Naive thymus-derived CD8-positive, alpha-beta T cell (primary cell): ENCODE measurements around the gene OR10A6. TPM values are rescaled to one million over a fixed set of nuclear protein-coding genes. Genes with fewer than 3 reads are reported as not detected.

Source experiments
- ATAC-seq, 2 donors: fragments of 150-1000 bp; cut with Tn5 transposase in 1 of 2; sonication (Bioruptor Pico), chemical (Tn5 transposase) in 1 of 2; 1 replicate in 1 of 2; 2 replicates in 1 of 2; pipeline ENCODE4 v1.10.0; 2021; ENCODE audit warnings: mild to moderate bottlenecking in 2 of 2, moderate library complexity in 2 of 2
- POLR2A ChIA-PET: fragments of 350-600 bp; sonication (Branson Sonifier 250); formaldehyde crosslinking; loops from one replicate; lab custom pipeline; 2021; ENCODE audit warnings: antibody characterized with exemption; lab: Charles Lee
- DNase-seq, 10 donors: peaks; one replicate each; pipeline versions ENCODE4 v3.0.0 to v3.0.0-alpha.2; 2020 to 2022
- H3K27ac Mint-ChIP-seq, 10 donors: one replicate each; pipeline ENCODE4 v1.8.0; 2020 to 2022; ENCODE audit warnings: mild to moderate bottlenecking in 10 of 10, mixed read lengths in 10 of 10, moderate library complexity in 4 of 10, inconsistent platforms in 1 of 10
- H3K27me3 Mint-ChIP-seq, 5 donors: one replicate each; pipeline ENCODE4 v1.8.0; 2021 to 2022; ENCODE audit warnings: mixed read lengths in 5 of 5
- H3K36me3 Mint-ChIP-seq, 3 donors: one replicate each; pipeline ENCODE4 v1.8.0; 2020 to 2022; ENCODE audit warnings: mixed read lengths in 3 of 3, mild to moderate bottlenecking in 2 of 3, inconsistent platforms in 1 of 3
- H3K4me1 Mint-ChIP-seq, 4 donors: one replicate each; pipeline ENCODE4 v1.8.0; 2021 to 2022; ENCODE audit warnings: mixed read lengths in 4 of 4
- H3K4me3 Mint-ChIP-seq, 10 donors: one replicate each; pipeline ENCODE4 v1.8.0; 2020 to 2022; ENCODE audit warnings: mild to moderate bottlenecking in 10 of 10, mixed read lengths in 10 of 10, moderate library complexity in 6 of 10, inconsistent platforms in 1 of 10
- H3K9me3 Mint-ChIP-seq, 9 donors: one replicate each; pipeline ENCODE4 v1.8.0; 2020 to 2022; ENCODE audit warnings: mixed read lengths in 9 of 9, mild to moderate bottlenecking in 3 of 9, inconsistent platforms in 1 of 9, moderate library complexity in 1 of 9
- polyA plus RNA-seq, 3 donors: library from polyadenylated mRNA; unstranded; fragments of 300-500 nt; fragmentation: Illumina TruSeq; gene quantifications; one replicate each; pipeline ENCODE4 v1.2.3, GENCODE V29; 2021
- total RNA-seq, 8 experiments: library from RNA in 2 of 8; stranded (reverse) in 2 of 8; gene quantifications; one replicate each; pipeline ENCODE4 v1.2.3 and lab custom pipeline; 2021 to 2026

OR10A6 gene, protein sequence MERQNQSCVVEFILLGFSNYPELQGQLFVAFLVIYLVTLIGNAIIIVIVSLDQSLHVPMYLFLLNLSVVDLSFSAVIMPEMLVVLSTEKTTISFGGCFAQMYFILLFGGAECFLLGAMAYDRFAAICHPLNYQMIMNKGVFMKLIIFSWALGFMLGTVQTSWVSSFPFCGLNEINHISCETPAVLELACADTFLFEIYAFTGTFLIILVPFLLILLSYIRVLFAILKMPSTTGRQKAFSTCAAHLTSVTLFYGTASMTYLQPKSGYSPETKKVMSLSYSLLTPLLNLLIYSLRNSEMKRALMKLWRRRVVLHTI
- total RNA-seq: not detected
- not detected for polyA plus RNA-seq
- total RNA-seq (lab: John Stamatoyannopoulos, UW): 0 reads per million in 6 experiments

DNA sequence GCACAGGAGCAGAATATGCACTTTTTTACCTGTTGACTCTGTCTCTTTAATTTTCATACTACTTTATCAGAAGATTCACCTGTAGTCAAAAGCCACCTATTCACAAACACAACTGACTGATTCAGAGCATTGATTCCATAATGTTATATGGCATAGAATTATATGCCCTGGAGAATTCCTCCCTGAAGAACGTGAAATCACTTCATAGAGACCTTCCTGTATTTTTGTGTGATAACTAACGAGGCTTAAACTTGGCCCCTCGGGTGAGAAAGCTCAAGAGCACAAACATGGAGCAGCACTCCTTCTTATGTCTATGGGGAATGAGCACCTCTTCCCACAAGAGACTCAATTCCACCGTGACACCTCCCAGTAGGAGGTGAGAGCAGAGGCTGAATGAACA is at the start of gene OR10A6:
TSS of gene OR10A6 (minus strand) at position 101 of the 400 bp plus-strand sequence. CDS start 2,606 bp downstream, outside the sequence.
- H3K36me3 Mint-ChIP-seq: peaks cover 0 to 2% (median 0%) of the 10 kb centered on the region in 3 donors
- peaks cover 0 to 12% (median 0%) of the 10 kb centered on the region in 9 donors for H3K9me3 Mint-ChIP-seq
- H3K27me3 Mint-ChIP-seq: peaks cover 13 to 57% (median 39%) of the 10 kb centered on the region in 5 donors
- POLR2A ChIA-PET: no interaction called here
- DNase-seq (no peak), ATAC-seq (no peak)
- H3K4me1 Mint-ChIP-seq: no peaks in the 10 kb centered on the region
- no peak within 1 kb of the TSS for H3K4me3 Mint-ChIP-seq
- H3K27ac Mint-ChIP-seq: no peak within 1 kb of the TSS

DNA sequence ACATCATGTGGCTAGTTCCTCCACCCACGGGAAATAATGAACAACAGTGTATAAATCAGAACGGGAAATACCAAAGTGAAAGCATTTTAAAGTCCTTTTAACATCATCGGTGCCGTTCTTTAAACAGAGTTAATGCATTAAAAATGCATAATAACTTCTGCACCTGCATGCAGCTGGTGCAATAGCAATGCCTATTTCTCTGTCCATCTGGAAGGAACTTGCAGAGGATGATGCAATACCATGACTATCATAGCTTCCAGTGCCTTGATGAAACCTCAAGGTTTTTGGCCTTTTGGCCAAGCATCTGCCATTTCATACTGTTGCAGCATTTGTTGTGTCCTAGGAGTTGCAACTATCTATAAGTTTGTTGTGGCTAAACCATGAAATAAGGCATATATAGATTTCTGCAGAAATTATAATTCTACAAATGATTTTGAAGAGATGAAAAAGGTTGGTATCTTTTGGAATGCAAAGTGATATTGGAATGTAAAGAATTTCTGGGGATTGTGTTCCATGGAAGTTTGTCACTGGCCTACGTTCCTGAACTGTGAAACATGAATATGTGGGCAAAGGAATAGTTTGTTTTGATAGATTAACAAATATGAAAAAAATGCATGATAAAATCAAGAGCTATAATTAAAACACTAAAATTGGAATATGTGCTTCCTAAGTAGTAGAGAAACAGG is 46.3 kb upstream of the OR10A6 start:
- peaks cover 2 to 8% (median 6%) of the 10 kb centered on the region in 5 donors for H3K27me3 Mint-ChIP-seq
- no peaks in the 10 kb centered on the region for H3K9me3 Mint-ChIP-seq
- ATAC-seq: no peak
- POLR2A ChIA-PET: no interaction called here
- H3K27ac Mint-ChIP-seq: no peak overlapping the region
- no peaks in the 10 kb centered on the region for H3K36me3 Mint-ChIP-seq
- DNase-seq: no peak
- peak overlapping the region in 1 of 10 donors; percentile 22 for H3K4me3 Mint-ChIP-seq
- H3K4me1 Mint-ChIP-seq: no peaks in the 10 kb centered on the region

DNA sequence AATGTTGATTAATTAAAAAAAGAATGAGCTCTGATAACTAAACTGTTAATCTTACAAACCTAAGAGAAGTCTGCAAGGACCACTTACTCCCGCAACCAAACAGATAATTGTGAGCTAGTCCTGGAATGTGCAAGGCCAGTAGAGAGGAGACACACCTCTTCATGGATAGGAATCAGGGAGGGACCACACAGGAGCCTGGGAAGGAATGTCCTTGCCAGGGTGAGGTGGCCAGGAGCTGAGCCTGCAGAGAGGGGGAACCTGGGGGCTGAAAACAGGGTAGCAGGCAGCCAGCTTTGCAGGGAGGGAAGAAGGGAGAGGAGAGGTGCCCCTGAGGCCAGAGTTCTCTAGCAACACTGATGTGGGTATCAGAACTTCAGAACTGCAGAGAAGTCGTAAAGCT is 43.6 kb upstream of the OR10A6 start:
- Mint-ChIP-seq H3K27me3 (peaks cover 2 to 12% (median 8%) of the 10 kb centered on the region in 5 donors), H3K27ac (peak overlapping the region in 1 of 10 donors; percentile 24)
- POLR2A ChIA-PET: interaction anchor here (0.7 kb wide), 1 partner anchor 433 kb away, joined by 4 read pairs; no protein-coding TSS in a partner anchor

DNA sequence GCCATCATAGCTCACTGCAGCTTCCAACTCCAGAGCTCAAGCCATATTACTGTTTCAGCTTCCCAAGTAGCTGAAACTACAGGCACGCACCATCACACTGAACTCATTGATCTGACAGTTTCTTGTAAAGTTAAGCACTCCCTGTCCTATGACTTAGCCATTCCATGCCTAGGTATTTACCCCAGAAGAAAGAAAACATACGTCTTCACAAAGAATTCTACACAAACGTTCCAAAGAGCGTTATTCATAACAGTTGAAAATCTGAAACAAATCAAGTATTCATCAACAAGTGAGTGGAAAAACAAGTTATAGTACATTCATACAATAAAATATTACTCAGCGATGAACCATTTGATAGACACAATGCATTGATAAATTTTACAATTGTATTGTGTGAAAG is 41.9 kb upstream of the OR10A6 start:
- no peaks in the 10 kb centered on the region for H3K36me3 Mint-ChIP-seq
- no peaks in the 10 kb centered on the region for H3K4me1 Mint-ChIP-seq
- H3K9me3 Mint-ChIP-seq: no peaks in the 10 kb centered on the region
- H3K27ac Mint-ChIP-seq: no peak overlapping the region
- DNase-seq (no peak), ATAC-seq (no peak)
- peaks cover 4 to 20% (median 16%) of the 10 kb centered on the region in 5 donors for H3K27me3 Mint-ChIP-seq
- POLR2A ChIA-PET: no interaction called here
- H3K4me3 Mint-ChIP-seq: no peak overlapping the region

More for the DNA sequence above, 43.6 kb upstream of the OR10A6 start:
- Mint-ChIP-seq H3K4me1 (no peaks in the 10 kb centered on the region), H3K4me3 (no peak overlapping the region), H3K36me3 (no peaks in the 10 kb centered on the region), H3K9me3 (no peaks in the 10 kb centered on the region)
- no peak for DNase-seq
- ATAC-seq: no peak

DNA sequence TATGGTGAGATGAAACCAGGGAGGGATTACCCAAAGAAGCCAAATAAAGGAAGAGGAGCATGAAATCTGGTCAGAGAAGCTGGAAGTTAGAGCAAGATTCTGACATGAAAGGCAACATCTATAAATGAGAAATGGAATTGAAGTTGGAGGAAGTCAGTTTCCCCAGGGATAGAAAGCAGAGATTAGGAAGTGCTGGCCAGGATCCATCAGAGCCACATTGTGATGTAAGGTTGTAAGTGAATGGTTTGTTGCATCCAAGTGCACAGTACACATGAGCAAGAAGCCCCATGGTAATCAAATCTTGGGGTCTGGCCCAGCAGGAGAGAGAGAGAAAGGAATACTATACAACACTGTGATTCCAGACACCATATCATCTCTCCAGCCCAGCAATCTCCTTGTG is 40.8 kb upstream of the OR10A6 start:
- no peaks in the 10 kb centered on the region for H3K9me3 Mint-ChIP-seq
- H3K4me3 Mint-ChIP-seq: no peak overlapping the region
- DNase-seq (no peak), ATAC-seq (no peak)
- no peaks in the 10 kb centered on the region for H3K4me1 Mint-ChIP-seq
- peaks cover 5 to 27% (median 15%) of the 10 kb centered on the region in 5 donors for H3K27me3 Mint-ChIP-seq
- POLR2A ChIA-PET: no interaction called here
- no peak overlapping the region for H3K27ac Mint-ChIP-seq
- H3K36me3 Mint-ChIP-seq: no peaks in the 10 kb centered on the region

DNA sequence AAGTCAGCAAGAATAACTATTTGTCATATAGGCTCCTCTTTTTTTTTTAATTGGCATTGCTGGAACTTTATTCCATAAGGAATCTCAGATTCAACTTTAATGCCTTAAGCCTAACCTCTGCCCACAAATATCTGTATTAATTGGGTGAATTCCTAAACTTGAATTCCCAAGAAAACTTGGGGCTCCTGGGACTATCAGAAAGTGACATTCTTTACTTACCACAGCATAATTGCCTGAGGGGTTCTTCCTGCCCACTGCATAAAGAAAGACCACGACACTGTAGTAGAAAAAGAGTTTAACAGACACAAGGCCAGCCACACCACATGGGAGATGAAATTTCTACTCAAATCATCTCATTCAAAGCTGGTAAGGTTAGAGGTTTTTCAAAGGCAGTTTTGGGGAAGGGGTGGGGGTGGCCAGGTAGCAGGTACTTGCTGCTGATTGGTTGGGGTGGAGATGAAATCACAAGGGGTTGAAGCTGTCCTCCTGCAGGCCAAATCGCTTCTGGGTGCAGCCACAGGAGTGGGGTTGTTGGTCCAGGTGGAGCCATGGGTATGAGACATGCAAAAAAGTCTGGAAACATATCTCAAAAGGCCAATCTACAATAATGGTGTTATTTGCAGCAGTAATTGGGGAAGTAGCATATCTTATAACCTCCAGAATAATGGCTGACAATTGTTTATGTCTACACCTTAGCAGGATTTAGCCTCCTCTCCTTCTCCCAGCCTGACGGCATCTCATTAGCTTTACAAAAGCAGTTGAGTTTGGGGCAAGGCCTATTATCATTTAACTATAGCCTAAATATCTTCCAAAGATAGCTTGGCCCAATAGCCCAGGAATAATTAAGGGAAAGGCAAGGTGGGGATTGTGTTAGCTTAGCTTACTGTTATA is 38.9 kb upstream of the OR10A6 start:
- ATAC-seq (no peak), DNase-seq (no peak)
- Mint-ChIP-seq H3K4me3 (no peak overlapping the region), H3K36me3 (no peaks in the 10 kb centered on the region), H3K27me3 (peaks cover 7 to 30% (median 21%) of the 10 kb centered on the region in 5 donors), H3K27ac (no peak overlapping the region), H3K4me1 (no peaks in the 10 kb centered on the region), H3K9me3 (no peaks in the 10 kb centered on the region)
- POLR2A ChIA-PET: no interaction called here

DNA sequence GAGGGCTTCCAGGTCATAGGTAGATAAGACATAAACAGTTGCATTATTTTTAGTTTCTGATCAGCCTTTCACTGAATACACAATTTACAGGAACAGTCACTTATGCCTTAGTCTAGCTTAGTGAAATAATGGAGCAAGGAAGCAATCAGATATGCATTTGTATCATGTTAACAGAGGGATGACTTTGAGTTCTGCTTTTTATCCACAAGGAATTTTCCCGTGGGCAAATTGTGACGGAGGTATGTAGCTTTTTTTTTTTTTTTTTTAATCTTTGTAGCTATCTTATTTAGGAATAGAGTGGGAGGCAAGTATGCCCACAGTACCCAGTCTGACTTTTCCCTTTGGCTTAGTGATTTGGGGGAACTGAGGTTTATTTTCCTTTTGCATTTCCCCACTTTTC is 37.6 kb upstream of the OR10A6 start:
- no peak overlapping the region for H3K27ac Mint-ChIP-seq
- peaks cover 9 to 34% (median 24%) of the 10 kb centered on the region in 5 donors for H3K27me3 Mint-ChIP-seq
- POLR2A ChIA-PET: interaction anchor here (0.6 kb wide), 1 partner anchor 1273 kb away, joined by 8 read pairs; no protein-coding TSS in a partner anchor
- H3K4me3 Mint-ChIP-seq: no peak overlapping the region
- DNase-seq (no peak), ATAC-seq (no peak)
- no peaks in the 10 kb centered on the region for H3K9me3 Mint-ChIP-seq
- H3K4me1 Mint-ChIP-seq: no peaks in the 10 kb centered on the region
- no peaks in the 10 kb centered on the region for H3K36me3 Mint-ChIP-seq

DNA sequence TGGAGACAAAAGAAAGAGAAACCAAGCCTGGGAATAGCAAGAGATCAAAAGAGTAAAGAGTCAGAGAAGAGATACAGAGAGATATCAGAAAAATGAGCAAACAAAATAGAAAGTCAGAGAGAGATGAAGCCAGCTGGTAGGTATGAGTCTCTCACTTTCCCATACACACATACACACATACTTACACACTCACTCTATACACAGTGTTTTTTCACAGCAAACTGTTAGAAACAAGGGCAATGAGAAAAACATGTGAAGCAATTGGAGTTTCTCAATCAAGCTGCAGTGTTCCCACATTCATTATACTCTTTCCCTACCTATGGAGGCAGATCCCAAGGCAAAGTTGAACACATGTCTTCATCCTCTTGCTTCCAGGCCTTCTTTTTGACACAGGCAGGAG is 36.8 kb upstream of the OR10A6 start:
- no peaks in the 10 kb centered on the region for H3K4me1 Mint-ChIP-seq
- DNase-seq: no peak
- no peaks in the 10 kb centered on the region for H3K36me3 Mint-ChIP-seq
- H3K9me3 Mint-ChIP-seq: no peaks in the 10 kb centered on the region
- no peak for ATAC-seq
- H3K27me3 Mint-ChIP-seq: peaks cover 8 to 38% (median 21%) of the 10 kb centered on the region in 5 donors
- no peak overlapping the region for H3K4me3 Mint-ChIP-seq
- POLR2A ChIA-PET: no interaction called here
- no peak overlapping the region for H3K27ac Mint-ChIP-seq

DNA sequence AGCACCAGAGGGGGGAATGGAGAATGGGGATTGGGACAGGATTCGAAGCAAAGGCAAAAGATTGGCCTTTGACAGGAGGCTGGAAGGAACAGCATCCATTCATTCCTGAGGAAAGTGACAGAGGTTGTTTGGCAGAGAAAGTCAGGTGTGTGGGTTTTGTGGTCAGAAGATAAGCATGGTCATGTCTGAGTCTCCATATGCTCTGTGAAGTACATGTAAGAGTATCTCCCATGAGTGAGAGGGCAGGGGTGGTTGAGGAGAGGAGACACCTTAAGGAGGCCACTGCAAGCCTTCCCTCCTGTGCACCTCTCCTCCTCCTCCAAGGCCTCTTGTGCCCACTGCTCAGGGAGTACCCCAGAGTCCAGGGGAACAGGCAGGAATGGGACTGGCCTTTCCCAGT is 36.0 kb upstream of the OR10A6 start:
- H3K4me1 Mint-ChIP-seq: no peaks in the 10 kb centered on the region
- H3K27ac Mint-ChIP-seq: no peak overlapping the region
- no peak overlapping the region for H3K4me3 Mint-ChIP-seq
- no peaks in the 10 kb centered on the region for H3K36me3 Mint-ChIP-seq
- POLR2A ChIA-PET: no interaction called here
- ATAC-seq (no peak), DNase-seq (no peak)
- peaks cover 8 to 38% (median 21%) of the 10 kb centered on the region in 5 donors for H3K27me3 Mint-ChIP-seq
- H3K9me3 Mint-ChIP-seq: no peaks in the 10 kb centered on the region

DNA sequence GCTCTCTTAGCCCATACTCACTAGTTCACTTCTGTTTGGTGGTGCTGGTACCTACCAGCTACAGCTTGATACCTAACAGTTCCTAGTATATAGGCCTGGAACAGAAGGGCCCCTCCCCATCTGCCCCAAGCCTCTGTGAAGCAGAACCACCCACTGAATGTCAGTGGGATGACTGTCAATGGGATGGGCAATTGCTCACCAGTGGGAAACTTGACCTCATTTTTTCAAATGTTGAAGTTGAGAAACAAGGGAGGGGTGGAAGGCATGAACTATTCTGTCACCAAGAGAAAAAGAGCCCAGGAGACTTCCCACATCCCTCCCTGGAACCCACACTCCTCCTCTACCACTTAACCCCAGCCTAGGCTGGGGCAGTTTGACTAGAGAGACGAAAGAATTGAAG is 34.3 kb upstream of the OR10A6 start, which contains the start of gene NLRP10:
TSS of gene NLRP10 (minus strand) at position 62 of the 400 bp plus-strand sequence. CDS start 1,952 bp downstream, outside the sequence.
- POLR2A ChIA-PET: no interaction called here
- Mint-ChIP-seq H3K27me3 (peaks cover 14 to 42% (median 24%) of the 10 kb centered on the region in 5 donors), H3K36me3 (no peaks in the 10 kb centered on the region), H3K9me3 (no peaks in the 10 kb centered on the region), H3K27ac (no peak within 1 kb of the TSS), H3K4me3 (no peak within 1 kb of the TSS), H3K4me1 (no peaks in the 10 kb centered on the region)
- ATAC-seq: no peak
- DNase-seq: no peak

DNA sequence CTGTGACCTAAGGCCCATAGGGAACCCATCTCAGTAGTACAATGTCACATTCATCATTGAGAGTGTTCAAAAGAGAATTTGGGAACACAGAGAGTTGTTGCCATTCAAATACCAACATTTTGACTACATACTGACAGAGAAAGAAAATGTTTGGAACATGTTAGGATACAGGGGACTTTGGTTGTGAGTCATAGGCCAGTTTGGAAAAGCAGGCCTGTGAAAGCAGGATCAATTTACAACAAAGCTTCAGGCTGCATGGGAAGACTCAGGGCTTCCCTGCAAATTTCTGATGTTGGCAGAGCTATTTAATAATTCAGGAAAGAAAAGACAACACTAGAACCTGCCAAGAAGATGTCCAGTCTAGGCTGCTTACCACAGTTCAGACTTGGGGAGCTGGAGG is 33.8 kb upstream of the OR10A6 start:
- DNase-seq (no peak), ATAC-seq (no peak)
- Mint-ChIP-seq H3K36me3 (no peaks in the 10 kb centered on the region), H3K27me3 (peaks cover 14 to 42% (median 28%) of the 10 kb centered on the region in 5 donors), H3K4me1 (no peaks in the 10 kb centered on the region), H3K9me3 (no peaks in the 10 kb centered on the region), H3K4me3 (no peak overlapping the region), H3K27ac (no peak overlapping the region)
- POLR2A ChIA-PET: no interaction called here

DNA sequence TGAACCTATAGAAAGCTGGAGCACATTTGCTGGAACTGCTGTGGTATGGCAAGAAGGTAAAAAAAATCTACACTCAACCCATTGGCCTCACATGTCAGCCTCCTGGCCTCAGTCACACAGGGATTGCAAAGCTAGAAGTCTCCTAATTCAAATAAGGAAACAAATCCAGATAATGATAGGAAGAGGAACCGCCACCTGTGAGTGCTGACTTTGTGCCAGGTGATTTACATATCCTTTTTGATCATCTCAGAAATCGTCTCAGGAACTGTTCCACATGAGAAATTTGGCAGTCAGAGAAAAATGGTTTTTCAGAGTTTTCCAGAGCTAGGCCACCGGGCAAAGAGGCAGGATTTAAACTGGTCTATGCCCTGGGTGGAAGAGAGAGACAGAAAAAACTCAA is 33.2 kb upstream of the OR10A6 start:
- Mint-ChIP-seq H3K9me3 (no peaks in the 10 kb centered on the region), H3K27ac (no peak overlapping the region), H3K4me3 (no peak overlapping the region), H3K36me3 (no peaks in the 10 kb centered on the region), H3K27me3 (peaks cover 14 to 46% (median 33%) of the 10 kb centered on the region in 5 donors), H3K4me1 (no peaks in the 10 kb centered on the region)
- no peak for DNase-seq
- POLR2A ChIA-PET: no interaction called here
- ATAC-seq: no peak
